ENCODE results near the gene TECTA. TPM values are rescaled to one million over a fixed set of nuclear protein-coding genes. Genes with fewer than 3 reads are reported as not detected.

TECTA gene
- total RNA-seq, 4 donors from 2014 or later = 0.87 to 3.1 (median 2.0) TPM

DNA sequence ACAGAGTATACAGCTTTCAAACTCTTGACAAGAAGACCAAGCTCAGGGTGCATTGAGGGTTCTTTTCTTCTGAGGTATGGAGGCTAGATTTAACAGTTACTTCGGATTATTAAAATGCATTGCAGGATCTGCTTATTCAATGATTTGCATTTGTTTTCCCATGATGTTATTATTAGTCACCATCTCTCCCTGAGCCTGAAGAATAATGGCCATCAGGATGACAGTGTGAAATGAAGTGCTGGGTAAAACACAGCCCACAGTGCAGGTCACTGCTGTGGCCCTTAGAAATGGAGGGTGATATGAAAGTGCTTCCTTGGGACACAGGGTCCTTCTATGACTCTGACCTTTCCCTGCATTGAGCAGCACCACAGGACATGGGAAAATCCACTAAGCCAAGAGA, 40.0 kb downstream of the TECTA start:
- Histone ChIP-seq H3K27me3 (no peaks in the 10 kb centered on the region), H3K4me1 (no peaks in the 10 kb centered on the region), H3K4me3 (no peak overlapping the region), H3K36me3 (peaks cover 0 to 23% (median 0%) of the 10 kb centered on the region in 3 donors), H3K9me3 (no peaks in the 10 kb centered on the region), H3K27ac (no peak overlapping the region)
- 77 to 96% methylated on average over 1 of the region's 1 CpG for WGBS, 2 donors
- no peak for DNase-seq (ENCODE audit: low spot score in 2 of 2)
- TF ChIP-seq, protein P1, sequence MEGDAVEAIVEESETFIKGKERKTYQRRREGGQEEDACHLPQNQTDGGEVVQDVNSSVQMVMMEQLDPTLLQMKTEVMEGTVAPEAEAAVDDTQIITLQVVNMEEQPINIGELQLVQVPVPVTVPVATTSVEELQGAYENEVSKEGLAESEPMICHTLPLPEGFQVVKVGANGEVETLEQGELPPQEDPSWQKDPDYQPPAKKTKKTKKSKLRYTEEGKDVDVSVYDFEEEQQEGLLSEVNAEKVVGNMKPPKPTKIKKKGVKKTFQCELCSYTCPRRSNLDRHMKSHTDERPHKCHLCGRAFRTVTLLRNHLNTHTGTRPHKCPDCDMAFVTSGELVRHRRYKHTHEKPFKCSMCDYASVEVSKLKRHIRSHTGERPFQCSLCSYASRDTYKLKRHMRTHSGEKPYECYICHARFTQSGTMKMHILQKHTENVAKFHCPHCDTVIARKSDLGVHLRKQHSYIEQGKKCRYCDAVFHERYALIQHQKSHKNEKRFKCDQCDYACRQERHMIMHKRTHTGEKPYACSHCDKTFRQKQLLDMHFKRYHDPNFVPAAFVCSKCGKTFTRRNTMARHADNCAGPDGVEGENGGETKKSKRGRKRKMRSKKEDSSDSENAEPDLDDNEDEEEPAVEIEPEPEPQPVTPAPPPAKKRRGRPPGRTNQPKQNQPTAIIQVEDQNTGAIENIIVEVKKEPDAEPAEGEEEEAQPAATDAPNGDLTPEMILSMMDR (IDR thresholded peaks at IDR 0.05) = no peak
- no peak for TF ChIP-seq POLR2A (IDR thresholded peaks at IDR 0.05)
- TF ChIP-seq EP300 (IDR thresholded peaks at IDR 0.05) = no peak

DNA sequence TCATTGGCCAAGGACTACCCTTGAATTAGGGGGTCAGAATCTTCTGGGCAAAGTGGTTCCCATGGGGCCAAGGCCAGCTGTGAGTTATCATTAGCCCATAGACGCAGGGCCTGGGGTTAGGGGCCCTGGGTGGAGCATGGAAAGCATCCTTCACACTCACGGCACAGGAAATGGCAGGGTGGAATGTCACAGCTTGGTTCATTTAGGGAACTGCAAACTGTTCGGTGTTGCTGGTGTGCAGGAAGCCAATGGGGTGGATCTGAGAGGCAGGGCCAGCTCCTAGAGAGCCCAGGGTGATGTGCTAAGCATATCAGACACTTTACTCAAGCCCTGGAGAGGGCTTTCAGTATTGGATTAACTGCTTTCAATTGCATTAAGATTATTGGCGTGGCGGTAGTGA, 42.9 kb downstream of the TECTA start:
- Histone ChIP-seq H3K9me3 (no peaks in the 10 kb centered on the region), H3K4me3 (no peak overlapping the region), H3K27ac (no peak overlapping the region), H3K27me3 (no peaks in the 10 kb centered on the region), H3K4me1 (no peaks in the 10 kb centered on the region), H3K36me3 (peaks cover 0 to 21% (median 0%) of the 10 kb centered on the region in 3 donors)
- no peak for DNase-seq (ENCODE audit: low spot score in 2 of 2)
- TF ChIP-seq POLR2A (IDR thresholded peaks at IDR 0.05) (no peak), EP300 (IDR thresholded peaks at IDR 0.05) (no peak)
- TF ChIP-seq, protein P1 (IDR thresholded peaks at IDR 0.05) = no peak
- 61 to 75% methylated on average over 5 of the region's 5 CpGs for WGBS, 2 donors

DNA sequence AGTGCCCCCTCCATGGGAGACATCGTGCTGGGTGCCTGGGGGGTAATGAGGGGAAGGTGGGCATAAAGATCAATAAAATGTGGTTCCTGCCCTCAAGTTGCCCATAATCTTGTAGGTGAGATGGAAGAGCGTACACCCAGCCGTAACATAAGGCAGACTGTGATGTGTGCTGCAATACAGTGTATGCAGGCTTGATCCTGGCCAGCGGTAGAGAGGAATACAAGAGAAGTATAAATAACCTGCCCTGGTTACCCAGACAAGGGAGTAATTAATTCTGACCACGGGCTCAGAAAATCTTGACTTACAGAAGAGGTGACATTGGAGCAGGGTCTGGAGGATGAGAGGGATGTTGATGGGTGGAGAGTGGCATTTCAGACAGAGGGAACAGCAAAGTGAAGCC, 43.7 kb downstream of the TECTA start:
- Histone ChIP-seq H3K9me3 (no peaks in the 10 kb centered on the region), H3K27ac (no peak overlapping the region), H3K4me3 (no peak overlapping the region), H3K27me3 (no peaks in the 10 kb centered on the region), H3K4me1 (no peaks in the 10 kb centered on the region), H3K36me3 (peaks cover 0 to 21% (median 0%) of the 10 kb centered on the region in 3 donors)
- WGBS, 2 donors = 75 to 79% methylated on average over 5 of the region's 5 CpGs
- DNase-seq (ENCODE audit: low spot score in 2 of 2) = no peak
- TF ChIP-seq EP300 (IDR thresholded peaks at IDR 0.05) (no peak), POLR2A (IDR thresholded peaks at IDR 0.05) (no peak)
- TF ChIP-seq, protein P1 (IDR thresholded peaks at IDR 0.05) = no peak

DNA sequence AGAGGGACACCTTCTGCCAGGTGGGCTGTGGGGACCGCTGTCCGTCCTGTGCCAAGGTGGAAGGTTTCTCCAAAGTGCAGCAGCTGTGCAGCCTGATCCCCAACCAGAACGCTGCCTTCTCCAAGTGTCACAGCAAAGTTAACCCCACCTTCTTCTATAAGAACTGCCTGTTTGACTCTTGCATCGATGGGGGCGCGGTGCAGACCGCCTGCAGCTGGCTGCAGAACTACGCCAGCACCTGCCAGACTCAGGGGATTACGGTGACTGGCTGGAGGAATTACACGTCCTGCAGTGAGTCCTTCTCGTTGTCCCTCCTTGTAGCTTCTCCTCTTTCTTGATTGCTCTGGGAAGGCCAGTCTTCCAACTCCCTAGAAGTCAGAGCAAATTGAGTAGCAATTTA, 44.8 kb downstream of the TECTA start:
- Histone ChIP-seq H3K27me3 (no peaks in the 10 kb centered on the region), H3K9me3 (no peaks in the 10 kb centered on the region), H3K4me3 (no peak overlapping the region), H3K4me1 (no peaks in the 10 kb centered on the region), H3K27ac (no peak overlapping the region), H3K36me3 (peaks cover 0 to 21% (median 0%) of the 10 kb centered on the region in 3 donors)
- TF ChIP-seq EP300 (IDR thresholded peaks at IDR 0.05) = no peak
- TF ChIP-seq, protein P1 (IDR thresholded peaks at IDR 0.05) = no peak
- TF ChIP-seq POLR2A (IDR thresholded peaks at IDR 0.05) = no peak
- WGBS, 2 donors = 83 to 92% methylated on average over 11 of the region's 11 CpGs
- no peak for DNase-seq (ENCODE audit: low spot score in 2 of 2)

DNA sequence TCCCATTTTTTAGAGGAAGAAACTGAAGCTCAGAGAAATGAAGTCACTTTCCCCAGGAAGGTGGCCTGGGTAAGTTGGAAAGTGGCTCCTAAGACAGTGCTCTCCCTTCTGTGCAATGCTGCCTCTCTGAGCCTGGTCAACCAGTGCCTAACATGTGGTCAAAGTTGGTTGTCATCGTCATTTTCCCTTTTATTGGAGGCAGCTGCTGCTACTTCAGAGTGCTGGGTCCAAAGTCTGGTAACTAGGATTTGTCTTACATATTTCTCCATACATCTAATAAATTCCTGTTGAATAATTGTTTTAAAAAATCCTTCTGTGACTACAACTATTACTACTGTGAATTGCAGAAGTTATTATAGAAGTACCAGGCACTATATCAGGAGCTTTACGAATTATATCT, 48.1 kb downstream of the TECTA start:
- Histone ChIP-seq H3K4me3 (no peak overlapping the region), H3K9me3 (no peaks in the 10 kb centered on the region), H3K27ac (no peak overlapping the region), H3K36me3 (peaks cover 0 to 22% (median 0%) of the 10 kb centered on the region in 3 donors), H3K4me1 (no peaks in the 10 kb centered on the region), H3K27me3 (no peaks in the 10 kb centered on the region)
- no peak for DNase-seq (ENCODE audit: low spot score in 2 of 2)
- 95 to 98% methylated on average over 2 of the region's 2 CpGs for WGBS, 2 donors
- TF ChIP-seq, protein P1 (IDR thresholded peaks at IDR 0.05) = no peak
- TF ChIP-seq EP300 (IDR thresholded peaks at IDR 0.05) (no peak), POLR2A (IDR thresholded peaks at IDR 0.05) (no peak)

All from tibial nerve (tissue), 4 donors.